SU-DHL-6 (cell line): ENCODE results near the gene KCNE5.

Source experiments
- EZH2phosphoT487 ChIP-seq: fragments of 200-600 bp; sonication (generic), shearing (Covaris generic); conservative IDR thresholded peaks from 2 replicates; pipeline ENCODE4 v1.6.1; 2018; ENCODE audit warnings: mild to moderate bottlenecking, antibody characterized with exemption, low read length, moderate library complexity, mixed read lengths
- TF ChIP-seq, protein P1 (sequence below): fragments of 200-600 bp; sonication (generic); IDR thresholded peaks from one replicate; pipeline ENCODE4 v1.5.1; 2017; ENCODE audit warnings: antibody characterized with exemption, mild to moderate bottlenecking, low read length, moderate library complexity; ENCODE audit not compliant: insufficient read depth, poor library complexity, severe bottlenecking

DNA sequence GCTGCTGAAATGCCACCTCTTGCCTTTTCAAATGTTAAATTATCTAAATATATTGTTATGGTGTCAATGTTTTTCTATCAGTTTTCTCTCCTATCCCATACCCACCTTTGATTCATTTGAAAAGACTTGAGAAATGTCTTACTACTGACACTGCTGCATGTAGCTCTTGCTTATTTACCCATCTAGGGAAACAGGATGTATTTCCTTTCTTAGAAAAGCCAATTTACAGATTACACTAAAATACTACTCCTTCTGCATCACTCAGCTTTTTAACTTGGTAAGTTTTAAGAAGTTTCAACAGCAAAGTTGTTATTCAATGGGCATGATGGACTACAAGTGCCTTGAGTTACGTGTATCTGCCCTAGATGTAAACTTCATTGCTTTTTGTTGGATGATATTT is 13.2 kb upstream of the KCNE5 start:
- TF ChIP-seq, protein P1, sequence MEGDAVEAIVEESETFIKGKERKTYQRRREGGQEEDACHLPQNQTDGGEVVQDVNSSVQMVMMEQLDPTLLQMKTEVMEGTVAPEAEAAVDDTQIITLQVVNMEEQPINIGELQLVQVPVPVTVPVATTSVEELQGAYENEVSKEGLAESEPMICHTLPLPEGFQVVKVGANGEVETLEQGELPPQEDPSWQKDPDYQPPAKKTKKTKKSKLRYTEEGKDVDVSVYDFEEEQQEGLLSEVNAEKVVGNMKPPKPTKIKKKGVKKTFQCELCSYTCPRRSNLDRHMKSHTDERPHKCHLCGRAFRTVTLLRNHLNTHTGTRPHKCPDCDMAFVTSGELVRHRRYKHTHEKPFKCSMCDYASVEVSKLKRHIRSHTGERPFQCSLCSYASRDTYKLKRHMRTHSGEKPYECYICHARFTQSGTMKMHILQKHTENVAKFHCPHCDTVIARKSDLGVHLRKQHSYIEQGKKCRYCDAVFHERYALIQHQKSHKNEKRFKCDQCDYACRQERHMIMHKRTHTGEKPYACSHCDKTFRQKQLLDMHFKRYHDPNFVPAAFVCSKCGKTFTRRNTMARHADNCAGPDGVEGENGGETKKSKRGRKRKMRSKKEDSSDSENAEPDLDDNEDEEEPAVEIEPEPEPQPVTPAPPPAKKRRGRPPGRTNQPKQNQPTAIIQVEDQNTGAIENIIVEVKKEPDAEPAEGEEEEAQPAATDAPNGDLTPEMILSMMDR, result no peak
- no peak for TF ChIP-seq EZH2phosphoT487
